ENCODE results near the gene KCNJ14.

GRCh38 chr19:48513289-48514122 lies 58.1 kb downstream of the KCNJ14 start:
- TF ChIP-seq CREB1 (IDR thresholded peaks at IDR 0.05; ENCODE audit: low read depth) (no peak), REST (IDR thresholded peaks at IDR 0.05; ENCODE audit: low read depth) (no peak), RAD21 (IDR thresholded peaks at IDR 0.05; ENCODE audit: low read depth) (no peak), YY1 (IDR thresholded peaks at IDR 0.05; ENCODE audit: low read depth) (no peak), EP300 (IDR thresholded peaks at IDR 0.05; ENCODE audit: borderline replicate concordance) (0 out of 2 replicates have a peak, but pooled peaks have one; percentile 14), EGR1 (IDR thresholded peaks at IDR 0.05) (no peak), USF1 (IDR thresholded peaks at IDR 0.05) (peak; percentile 55; the same call in 1 of the 2 replicates), ZBTB7A (IDR thresholded peaks at IDR 0.05; ENCODE audit: low read depth) (peak; percentile 92)
